ENCODE measurements around the gene MAGI2.
"Not testable (repeated sequence)": the region's sequence is repeated elsewhere in the genome, so short reads cannot be mapped to it uniquely, and the experiment has no call there.

The MAGI2 gene

GRCh38 chr7:79034730-79035129 is 418.7 kb downstream of the MAGI2 start:
- no peak for FAIRE-seq

DNA sequence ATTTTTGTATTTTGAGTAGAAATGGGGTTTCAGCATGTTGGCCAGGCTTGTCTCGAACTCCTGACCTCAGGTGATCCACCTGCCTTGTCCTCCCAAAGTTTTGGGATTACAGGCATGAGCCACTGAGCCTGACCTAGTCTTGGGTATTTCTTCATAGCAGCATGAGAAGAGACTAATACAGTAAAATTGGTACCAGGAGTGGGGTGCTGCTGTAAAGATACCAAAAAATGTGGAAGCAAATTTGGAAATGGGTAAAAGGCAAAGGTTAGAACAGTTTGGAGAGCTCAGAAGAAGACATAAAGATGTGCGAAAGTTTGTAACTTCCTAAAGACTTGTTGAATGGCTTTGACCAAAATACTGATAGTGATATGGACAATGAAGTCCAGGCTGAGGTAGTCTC is 433.8 kb downstream of the MAGI2 start:
- not testable (repeated sequence) for FAIRE-seq

- no peak for FAIRE-seq
Measured at GRCh38 chr7:79011921-79012320, 441.5 kb downstream of the MAGI2 start.

- FAIRE-seq = no peak
Measured at GRCh38 chr7:79009647-79010046, 443.8 kb downstream of the MAGI2 start.

DNA sequence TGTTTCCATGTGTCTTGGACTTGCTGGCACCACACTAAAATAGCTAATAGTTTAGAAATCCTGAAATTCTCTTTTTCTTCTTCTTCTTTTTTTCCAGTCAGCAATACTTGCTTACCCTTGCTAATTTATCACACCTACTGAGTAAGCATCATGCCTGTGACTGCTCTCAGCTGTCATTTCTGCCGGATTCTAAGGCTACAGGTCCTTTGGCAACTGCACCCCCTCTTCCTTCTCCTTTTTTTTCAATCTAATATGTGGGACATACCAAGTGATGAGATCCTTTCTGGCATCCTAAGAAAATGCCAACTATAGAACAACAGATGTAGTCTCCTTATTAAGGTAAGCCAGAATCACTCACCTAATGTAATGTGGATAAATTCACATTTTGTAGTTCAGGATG is 444.7 kb downstream of the MAGI2 start:
- FAIRE-seq = no peak

GRCh38 chr7:78996013-78996412 is 457.5 kb downstream of the MAGI2 start:
- FAIRE-seq = no peak

DNA sequence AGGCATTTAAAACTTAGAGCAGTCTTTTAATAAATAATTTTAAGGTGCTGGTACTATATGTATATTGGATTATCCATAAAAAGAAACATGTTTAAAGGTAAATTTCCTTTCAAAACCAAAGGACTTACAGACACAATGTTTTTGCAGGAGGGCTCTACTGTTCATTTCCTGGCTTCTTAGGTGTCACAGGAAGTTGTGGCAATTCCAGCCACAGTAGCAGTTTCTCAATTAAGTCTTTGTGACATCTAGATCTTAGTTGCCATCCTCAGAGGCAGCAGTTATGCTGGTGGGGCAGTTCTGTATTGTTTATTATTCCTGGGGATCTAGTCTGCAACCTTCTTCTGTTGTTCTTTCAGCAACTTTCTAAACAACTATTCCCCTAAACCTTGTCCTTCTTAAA is 460.1 kb downstream of the MAGI2 start:
- FAIRE-seq = no peak

DNA sequence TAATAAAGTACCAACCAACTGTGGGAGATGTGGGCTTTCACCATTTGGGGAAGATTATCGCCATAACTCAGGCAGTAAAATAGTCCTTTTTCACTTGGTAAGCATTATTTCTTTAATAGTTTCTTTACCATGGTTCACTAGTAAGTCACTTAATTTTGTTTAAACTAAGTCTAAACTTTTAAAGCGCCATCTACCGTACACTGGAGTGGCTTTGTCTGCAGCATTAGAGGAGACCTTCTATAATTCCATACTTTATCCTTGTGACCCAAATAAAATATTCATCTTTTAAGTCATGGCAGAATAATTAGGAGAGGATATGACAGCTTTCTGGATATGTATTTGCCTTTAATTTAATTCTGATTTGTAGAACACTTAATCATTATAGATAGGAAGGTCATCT is 468.0 kb downstream of the MAGI2 start:
- no peak for FAIRE-seq

DNA sequence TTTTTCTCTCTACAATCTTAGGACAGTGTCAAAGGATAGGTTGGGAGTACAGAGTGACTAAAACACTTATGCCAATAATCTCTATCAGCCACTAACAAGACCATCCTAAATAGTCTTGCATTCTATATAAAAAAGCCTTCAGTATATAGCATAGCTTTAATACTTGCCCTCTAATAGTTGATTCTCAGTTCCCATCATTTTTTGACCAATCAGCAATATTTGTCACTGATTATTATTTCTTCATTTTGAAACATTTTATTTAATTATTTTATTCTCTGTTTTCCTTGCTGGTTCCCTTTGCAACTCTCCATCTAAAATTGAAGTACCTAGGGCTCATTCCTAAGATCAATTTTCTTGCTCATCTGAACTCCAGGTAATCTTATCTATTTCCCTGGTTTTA is 470.0 kb downstream of the MAGI2 start:
- no peak for FAIRE-seq

- FAIRE-seq = no peak
Measured at GRCh38 chr7:78970440-78970916, 483.0 kb downstream of the MAGI2 start.

- FAIRE-seq = no peak
Measured at GRCh38 chr7:78968951-78969350, 484.5 kb downstream of the MAGI2 start.

GRCh38 chr7:78967561-78967960 is 485.9 kb downstream of the MAGI2 start:
- FAIRE-seq = not testable (repeated sequence)

- no peak for FAIRE-seq
Measured at GRCh38 chr7:78967046-78967445, 486.4 kb downstream of the MAGI2 start.

GRCh38 chr7:78959477-78959876 is 494.0 kb downstream of the MAGI2 start:
- FAIRE-seq = no peak

DNA sequence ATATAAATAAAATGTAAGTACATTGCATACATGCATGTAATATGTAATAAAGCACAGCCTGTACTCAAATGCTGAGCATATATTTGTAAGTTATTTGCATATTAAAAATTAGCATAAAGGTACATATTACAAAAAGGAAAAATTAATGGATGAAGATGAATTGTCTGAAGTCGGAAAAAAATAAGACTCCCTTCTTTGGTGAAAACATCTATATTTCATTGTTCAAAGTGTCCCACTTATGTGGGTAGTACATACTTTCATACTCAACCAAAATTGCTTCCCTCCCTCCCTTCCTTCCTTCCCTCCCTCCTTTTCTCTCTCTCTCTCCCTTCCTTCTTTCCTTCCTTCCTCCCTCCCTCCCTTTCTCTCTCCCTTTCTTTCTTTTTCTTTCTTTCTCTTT is 498.1 kb downstream of the MAGI2 start:
- peak; percentile 30 for FAIRE-seq

DNA sequence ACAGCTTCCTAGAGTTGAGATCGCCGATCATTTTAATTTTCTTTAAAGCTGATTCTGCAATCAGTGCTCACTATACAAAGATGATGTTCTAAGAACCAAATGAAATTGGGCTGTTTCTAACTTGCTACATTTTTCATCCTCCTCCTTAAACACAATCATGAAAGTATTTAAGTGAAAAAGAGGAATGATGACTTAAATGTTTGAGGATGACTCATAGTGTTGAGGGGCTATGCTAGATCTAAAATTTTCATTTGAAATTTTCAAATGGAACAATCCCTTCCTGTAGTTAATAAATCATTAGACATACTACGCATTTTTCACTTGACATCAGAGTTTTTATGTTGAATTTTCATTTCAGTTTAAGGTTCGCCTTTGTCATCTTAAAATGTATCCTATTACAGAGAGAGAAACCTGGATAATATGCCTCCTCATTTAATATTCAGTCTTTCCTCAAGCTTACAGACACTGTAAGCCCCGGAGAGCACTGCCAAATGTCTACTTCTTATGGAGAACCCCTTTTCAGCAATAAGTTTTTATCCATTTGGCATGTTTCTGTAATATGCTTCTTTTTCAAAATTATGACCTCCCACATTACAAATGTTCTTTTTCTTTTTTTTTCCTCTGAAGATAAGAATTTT is 499.6 kb downstream of the MAGI2 start:
- FAIRE-seq = no peak

- FAIRE-seq = no peak
Measured at GRCh38 chr7:78953090-78953489, 500.4 kb downstream of the MAGI2 start.

- peak; percentile 76 for FAIRE-seq
Measured at GRCh38 chr7:78939669-78940068, 513.8 kb downstream of the MAGI2 start.

DNA sequence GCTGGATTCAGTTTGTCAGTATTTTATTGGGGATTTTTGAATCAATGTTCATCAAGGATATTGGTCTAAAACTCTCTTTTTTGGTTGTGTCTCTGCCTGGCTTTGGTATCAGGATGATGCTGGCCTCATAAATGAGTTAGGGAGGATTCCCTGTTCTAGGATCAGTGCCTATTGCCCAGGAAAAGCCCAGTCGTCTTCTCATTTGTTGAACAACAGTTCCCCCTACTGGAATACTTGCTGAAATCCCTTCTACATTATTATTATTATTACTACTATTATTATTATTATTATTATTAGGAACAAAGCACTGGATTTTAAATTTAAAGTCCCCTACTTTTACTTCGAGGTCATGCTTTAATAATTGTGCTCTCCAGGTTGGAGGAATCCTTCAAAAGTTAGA is 528.9 kb downstream of the MAGI2 start:
- peak; percentile 9 for FAIRE-seq

- FAIRE-seq = no peak
Measured at GRCh38 chr7:78912781-78913180, 540.7 kb downstream of the MAGI2 start.

GRCh38 chr7:78906735-78907134 is 546.7 kb downstream of the MAGI2 start:
- no peak for FAIRE-seq

DNA sequence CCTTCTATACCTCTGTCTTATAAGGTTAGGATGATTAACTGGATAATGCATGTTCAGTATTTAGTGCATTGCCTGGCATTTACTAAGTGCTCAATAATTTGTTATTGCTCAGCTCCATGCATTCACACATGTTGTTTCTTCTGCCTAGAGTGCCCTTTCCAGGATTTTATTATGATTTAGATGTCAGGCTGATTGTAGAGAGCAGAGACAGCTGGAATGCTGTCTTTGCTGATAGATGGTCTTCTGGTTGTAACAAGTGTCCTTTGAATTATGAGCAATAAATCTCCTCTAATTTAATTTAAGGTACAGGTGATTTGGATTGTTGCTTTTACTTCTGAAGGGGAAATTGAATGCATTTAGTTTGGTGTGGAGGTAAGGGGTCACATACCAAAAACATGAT is 548.0 kb downstream of the MAGI2 start:
- FAIRE-seq = no peak

- FAIRE-seq = no peak
Measured at GRCh38 chr7:78904983-78905382, 548.5 kb downstream of the MAGI2 start.

DNA sequence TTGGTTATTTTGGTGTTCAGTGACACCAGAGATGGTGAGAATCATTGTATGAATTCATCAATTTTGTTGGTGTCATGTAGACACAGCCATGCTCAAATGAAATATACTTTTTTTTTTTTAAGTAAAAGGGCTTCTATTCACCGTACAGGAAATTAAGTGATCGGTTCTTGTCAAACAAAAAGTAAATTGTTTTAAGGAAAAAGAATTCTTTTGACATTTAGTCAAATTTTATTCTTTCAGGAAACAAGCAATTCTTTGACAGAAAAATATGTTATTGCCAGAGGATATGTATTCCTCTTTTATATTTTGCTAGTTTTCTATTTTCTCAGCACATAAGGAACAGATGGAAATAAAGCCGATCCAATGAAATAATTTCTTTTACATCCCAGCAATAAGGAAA is 551.9 kb downstream of the MAGI2 start:
- FAIRE-seq = peak; percentile 36

- FAIRE-seq = no peak
Measured at GRCh38 chr7:78900806-78901205, 552.7 kb downstream of the MAGI2 start.

All from islet of Langerhans (tissue), 1 donor.